Measurements from ENCODE around the gene GSK3B.
"Not testable (repeated sequence)": the region's sequence is repeated elsewhere in the genome, so short reads cannot be mapped to it uniquely, and the experiment has no call there.

GSK3B gene

GRCh38 chr3:119998166-119998565 lies 96.1 kb downstream of the GSK3B start:
- DNase-seq, result no peak

- DNase-seq, result no peak
Observed at GRCh38 chr3:119990888-119991287, 103.4 kb downstream of the GSK3B start.

- no peak for DNase-seq
Observed at GRCh38 chr3:119989981-119990655, 104.1 kb downstream of the GSK3B start.

GRCh38 chr3:119986812-119987211 lies 107.4 kb downstream of the GSK3B start:
- not testable (repeated sequence) for DNase-seq

GRCh38 chr3:119981386-119981785 lies 112.9 kb downstream of the GSK3B start:
- no peak for DNase-seq

GRCh38 chr3:119978554-119979208 lies 115.6 kb downstream of the GSK3B start:
- no peak for DNase-seq

- no peak for DNase-seq
Observed at GRCh38 chr3:119977353-119977752, 116.9 kb downstream of the GSK3B start.

GRCh38 chr3:119976214-119976613 lies 118.0 kb downstream of the GSK3B start:
- no peak for DNase-seq

- no peak for DNase-seq
Observed at GRCh38 chr3:119974656-119975055, 119.6 kb downstream of the GSK3B start.

GRCh38 chr3:119973018-119973646 lies 121.1 kb downstream of the GSK3B start:
- no peak for DNase-seq

- DNase-seq, result no peak
Observed at GRCh38 chr3:119969759-119970158, 124.5 kb downstream of the GSK3B start.

- no peak for DNase-seq
Observed at GRCh38 chr3:119967353-119968006, 126.8 kb downstream of the GSK3B start.

GRCh38 chr3:119965692-119966091 lies 128.6 kb downstream of the GSK3B start:
- DNase-seq, result no peak

- no peak for DNase-seq
Observed at GRCh38 chr3:119964294-119964693, 130.0 kb downstream of the GSK3B start.

- DNase-seq, result no peak
Observed at GRCh38 chr3:119955972-119956371, 138.3 kb downstream of the GSK3B start.

- no peak for DNase-seq
Observed at GRCh38 chr3:119950666-119951325, 143.5 kb downstream of the GSK3B start.

GRCh38 chr3:119945291-119945690 lies 149.0 kb downstream of the GSK3B start:
- no peak for DNase-seq

- no peak for DNase-seq
Observed at GRCh38 chr3:119944091-119944490, 150.2 kb downstream of the GSK3B start.

GRCh38 chr3:119939077-119939476 lies 155.2 kb downstream of the GSK3B start:
- no peak for DNase-seq

GRCh38 chr3:119937229-119937628 lies 157.0 kb downstream of the GSK3B start:
- no peak for DNase-seq

GRCh38 chr3:119934249-119934648 lies 160.0 kb downstream of the GSK3B start:
- DNase-seq, result no peak

GRCh38 chr3:119933207-119933606 lies 161.0 kb downstream of the GSK3B start:
- no peak for DNase-seq

GRCh38 chr3:119930286-119930685 lies 164.0 kb downstream of the GSK3B start:
- DNase-seq, result no peak
